T-helper 2 cell treated with Interferon-gamma antibody and Interleukin-4, amounts not matched to agents 100 ng/mL and 5 ng/mL, for 36 hours (primary cell): Measurements from ENCODE around the gene GDI2. TPM values are rescaled to one million over a fixed set of nuclear protein-coding genes. Genes with fewer than 3 reads are reported as not detected.

Source experiments
- intact Hi-C: fragments of 100-400 bp; cut with micrococcal nuclease; formaldehyde crosslinking; loops from one replicate; pipeline ENCODE4 v1.15.1; 2023
- total RNA-seq: library from RNA; stranded (reverse); gene quantifications from 2 replicates; pipeline ENCODE4 v1.2.3, GENCODE V29; 2022

Gene GDI2
- total RNA-seq, 1 donor from 2014 or later = 261 TPM

- intact Hi-C loops = no loop called here
These were observed 24.3 kb downstream of the GDI2 start for GRCh38 chr10:5788969-5789368.

GRCh38 chr10:5783300-5783699 lies 29.9 kb downstream of the GDI2 start:
- intact Hi-C loops = no loop called here

- intact Hi-C loops = no loop called here
These were observed 31.1 kb downstream of the GDI2 start for GRCh38 chr10:5782174-5782573.

GRCh38 chr10:5779730-5780129 lies 33.5 kb downstream of the GDI2 start:
- intact Hi-C loops = loop anchor here (5.0 kb wide), 1 partner anchor 33 kb away; the partner anchor contains the start of gene GDI2

- intact Hi-C loops = loop anchor here (5.0 kb wide), 1 partner anchor 35 kb away; the partner anchor contains the start of gene GDI2
These were observed 35.5 kb downstream of the GDI2 start for GRCh38 chr10:5777758-5778157.

- intact Hi-C loops = loop anchor here (5.0 kb wide), 1 partner anchor 35 kb away; the partner anchor contains the start of gene GDI2
These were observed 36.4 kb downstream of the GDI2 start for GRCh38 chr10:5776881-5777197.

GRCh38 chr10:5776136-5776880 lies 36.9 kb downstream of the GDI2 start:
- intact Hi-C loops = loop anchor here (5.0 kb wide), 1 partner anchor 36 kb away; the partner anchor contains the start of gene GDI2

GRCh38 chr10:5775685-5776084 lies 37.5 kb downstream of the GDI2 start:
- intact Hi-C loops = loop anchor here (5.0 kb wide), 1 partner anchor 37 kb away; the partner anchor contains the start of gene GDI2

GRCh38 chr10:5774987-5775620 lies 38.1 kb downstream of the GDI2 start:
- intact Hi-C loops = loop anchor here (5.0 kb wide), 1 partner anchor 37 kb away; the partner anchor contains the start of gene GDI2

GRCh38 chr10:5766189-5766588 lies 47.0 kb downstream of the GDI2 start:
- intact Hi-C loops = loop anchor here (5.0 kb wide), 1 partner anchor 54 kb away; no protein-coding TSS in a partner anchor

- intact Hi-C loops = loop anchor here (5.0 kb wide), 1 partner anchor 53 kb away; no protein-coding TSS in a partner anchor
These were observed 47.6 kb downstream of the GDI2 start for GRCh38 chr10:5765617-5766016.

- intact Hi-C loops = loop anchor here (5.0 kb wide), 1 partner anchor 52 kb away; no protein-coding TSS in a partner anchor
These were observed 48.6 kb downstream of the GDI2 start for GRCh38 chr10:5764422-5765297.

- intact Hi-C loops = no loop called here
These were observed 50.7 kb downstream of the GDI2 start for GRCh38 chr10:5762531-5762930.

GRCh38 chr10:5761220-5761619 lies 52.0 kb downstream of the GDI2 start:
- intact Hi-C loops = no loop called here

- intact Hi-C loops = no loop called here
These were observed 52.7 kb downstream of the GDI2 start for GRCh38 chr10:5760515-5760914.

GRCh38 chr10:5758927-5759326 lies 54.3 kb downstream of the GDI2 start:
- intact Hi-C loops = no loop called here

GRCh38 chr10:5757766-5758517 lies 55.3 kb downstream of the GDI2 start:
- intact Hi-C loops = no loop called here

GRCh38 chr10:5752301-5752871 lies 60.8 kb downstream of the GDI2 start:
- intact Hi-C loops = no loop called here

- intact Hi-C loops = no loop called here
These were observed 61.5 kb downstream of the GDI2 start for GRCh38 chr10:5751601-5752253.

GRCh38 chr10:5748394-5748803 lies 64.8 kb downstream of the GDI2 start:
- intact Hi-C loops = no loop called here
